HFFc6 (cell line): ENCODE data around the gene CRTC1. TPM values are rescaled to one million over a fixed set of nuclear protein-coding genes. Genes with fewer than 3 reads are reported as not detected.

Source experiments
- DNase-seq: peaks from one replicate; pipeline ENCODE4 v3.0.0-alpha.2; 2018
- H3K27ac Mint-ChIP-seq: 2 replicates; pipeline ENCODE4 v1.8.0; 2020; ENCODE audit warnings: mild to moderate bottlenecking, mixed read lengths
- H3K27me3 Mint-ChIP-seq: 2 replicates; pipeline ENCODE4 v1.8.0; 2021; ENCODE audit warnings: mild to moderate bottlenecking, moderate library complexity, mixed read lengths; ENCODE audit not compliant: insufficient read depth
- H3K36me3 Mint-ChIP-seq: 2 replicates; pipeline ENCODE4 v1.8.0; 2021; ENCODE audit warnings: low read depth, mixed read lengths
- H3K4me1 Mint-ChIP-seq: 2 replicates; pipeline ENCODE4 v1.8.0; 2020; ENCODE audit warnings: low read depth, mixed read lengths
- H3K4me3 Mint-ChIP-seq: 2 replicates; pipeline ENCODE4 v1.8.0; 2020; ENCODE audit warnings: mild to moderate bottlenecking, moderate library complexity, mixed read lengths
- H3K9me3 Mint-ChIP-seq: 2 replicates; pipeline ENCODE4 v1.8.0; 2020; ENCODE audit warnings: mild to moderate bottlenecking, mixed read lengths
- total RNA-seq, 6 experiments: library from RNA; stranded (reverse); fragmentation: NEBNext Ultra II Directional; extraction: Animal tissue kit (Norgen Biotek cat#: 25700); gene quantifications; 2 replicates in 1 of 6; 3 replicates in 5 of 6; pipeline ENCODE4 v1.2.3, GENCODE V29; 2021
- TF ChIP-seq, protein P1 (sequence below): fragments of 200-600 bp; sonication (generic); IDR thresholded peaks from 2 replicates; pipeline ENCODE4 v1.5.0; 2021; ENCODE audit warnings: antibody characterized with exemption, mild to moderate bottlenecking

The CRTC1 gene
- total RNA-seq, 6 experiments from 2014 or later = 11.8 to 14.5 (median 13.4) TPM

DNA sequence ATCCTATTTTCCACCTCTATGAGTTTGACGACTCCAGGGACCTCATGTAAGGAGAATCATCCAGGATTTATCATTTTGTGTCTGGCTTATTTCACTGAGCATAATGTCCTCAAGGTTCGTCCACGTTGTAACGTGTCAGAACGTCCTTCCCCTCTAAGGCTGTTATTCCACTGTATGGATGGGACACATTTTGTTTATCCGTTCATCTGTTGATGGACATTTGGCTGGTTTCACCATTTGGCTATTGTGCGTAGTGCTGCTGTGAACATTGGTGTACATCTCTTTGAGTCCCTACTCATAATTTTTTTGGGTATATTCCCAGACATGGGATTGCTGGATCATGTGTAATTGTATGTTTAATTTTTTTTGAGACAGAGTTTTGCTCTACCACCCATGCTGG is 21.5 kb downstream of the CRTC1 start:
- Mint-ChIP-seq H3K4me3 (no peak overlapping the region), H3K36me3 (no peaks in the 10 kb centered on the region), H3K27me3 (no peaks in the 10 kb centered on the region), H3K4me1 (peaks cover 10% of the 10 kb centered on the region), H3K9me3 (no peaks in the 10 kb centered on the region), H3K27ac (no peak overlapping the region)
- TF ChIP-seq, protein P1, sequence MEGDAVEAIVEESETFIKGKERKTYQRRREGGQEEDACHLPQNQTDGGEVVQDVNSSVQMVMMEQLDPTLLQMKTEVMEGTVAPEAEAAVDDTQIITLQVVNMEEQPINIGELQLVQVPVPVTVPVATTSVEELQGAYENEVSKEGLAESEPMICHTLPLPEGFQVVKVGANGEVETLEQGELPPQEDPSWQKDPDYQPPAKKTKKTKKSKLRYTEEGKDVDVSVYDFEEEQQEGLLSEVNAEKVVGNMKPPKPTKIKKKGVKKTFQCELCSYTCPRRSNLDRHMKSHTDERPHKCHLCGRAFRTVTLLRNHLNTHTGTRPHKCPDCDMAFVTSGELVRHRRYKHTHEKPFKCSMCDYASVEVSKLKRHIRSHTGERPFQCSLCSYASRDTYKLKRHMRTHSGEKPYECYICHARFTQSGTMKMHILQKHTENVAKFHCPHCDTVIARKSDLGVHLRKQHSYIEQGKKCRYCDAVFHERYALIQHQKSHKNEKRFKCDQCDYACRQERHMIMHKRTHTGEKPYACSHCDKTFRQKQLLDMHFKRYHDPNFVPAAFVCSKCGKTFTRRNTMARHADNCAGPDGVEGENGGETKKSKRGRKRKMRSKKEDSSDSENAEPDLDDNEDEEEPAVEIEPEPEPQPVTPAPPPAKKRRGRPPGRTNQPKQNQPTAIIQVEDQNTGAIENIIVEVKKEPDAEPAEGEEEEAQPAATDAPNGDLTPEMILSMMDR = no peak
- DNase-seq = no peak

DNA sequence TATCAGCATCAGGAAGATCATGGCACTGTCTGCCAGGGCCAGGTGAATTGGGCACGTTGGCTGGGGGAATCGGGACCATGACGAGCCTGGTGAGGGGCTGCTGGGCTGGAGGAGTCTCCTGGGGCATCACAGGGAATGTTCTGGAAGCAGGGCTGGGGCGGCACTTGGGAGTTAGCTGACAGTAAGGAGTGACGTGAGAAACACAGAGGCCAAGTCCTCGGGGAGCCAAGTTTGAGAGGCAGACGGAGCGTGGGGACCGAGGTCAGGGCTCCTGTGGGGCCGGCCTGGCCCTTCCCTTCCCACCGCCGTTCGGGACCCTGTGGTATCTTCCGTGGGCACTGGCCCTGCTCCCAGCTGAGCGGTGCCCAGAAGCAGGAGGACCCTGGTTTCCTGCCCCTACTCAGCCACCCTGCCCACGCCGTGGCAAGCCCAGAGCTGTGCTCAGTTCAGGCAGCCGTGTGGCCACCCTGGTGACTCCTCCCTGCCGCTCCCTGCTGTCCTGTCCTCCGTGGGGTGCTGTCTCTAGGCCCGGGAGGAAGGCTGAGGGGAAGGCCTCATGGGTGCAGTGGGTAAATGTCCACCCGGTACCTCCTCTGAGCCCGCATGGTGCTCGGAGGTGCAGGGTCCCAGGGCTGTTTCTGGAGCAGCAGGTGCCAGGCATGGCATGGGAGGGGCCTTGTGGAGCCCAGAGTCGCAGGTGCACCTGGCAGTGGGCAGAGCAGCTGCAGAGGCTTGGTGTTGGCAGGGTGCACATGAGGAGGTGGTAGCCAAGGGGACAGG is 25.2 kb downstream of the CRTC1 start:
- Mint-ChIP-seq H3K4me1 (no peaks in the 10 kb centered on the region), H3K27ac (no peak overlapping the region), H3K27me3 (no peaks in the 10 kb centered on the region), H3K9me3 (no peaks in the 10 kb centered on the region), H3K36me3 (no peaks in the 10 kb centered on the region), H3K4me3 (no peak overlapping the region)
- no peak for DNase-seq
- TF ChIP-seq, protein P1 = no peak

GRCh38 chr19:18709546-18709945 is 26.1 kb downstream of the CRTC1 start:
- Mint-ChIP-seq H3K9me3 (no peaks in the 10 kb centered on the region), H3K36me3 (no peaks in the 10 kb centered on the region), H3K27ac (no peak overlapping the region), H3K4me3 (no peak overlapping the region), H3K27me3 (no peaks in the 10 kb centered on the region; the same call in 1 of the 2 replicates), H3K4me1 (no peaks in the 10 kb centered on the region)
- TF ChIP-seq, protein P1 = no peak
- no peak for DNase-seq

GRCh38 chr19:18710186-18710585 is 26.7 kb downstream of the CRTC1 start:
- H3K36me3 Mint-ChIP-seq = no peaks in the 10 kb centered on the region

DNA sequence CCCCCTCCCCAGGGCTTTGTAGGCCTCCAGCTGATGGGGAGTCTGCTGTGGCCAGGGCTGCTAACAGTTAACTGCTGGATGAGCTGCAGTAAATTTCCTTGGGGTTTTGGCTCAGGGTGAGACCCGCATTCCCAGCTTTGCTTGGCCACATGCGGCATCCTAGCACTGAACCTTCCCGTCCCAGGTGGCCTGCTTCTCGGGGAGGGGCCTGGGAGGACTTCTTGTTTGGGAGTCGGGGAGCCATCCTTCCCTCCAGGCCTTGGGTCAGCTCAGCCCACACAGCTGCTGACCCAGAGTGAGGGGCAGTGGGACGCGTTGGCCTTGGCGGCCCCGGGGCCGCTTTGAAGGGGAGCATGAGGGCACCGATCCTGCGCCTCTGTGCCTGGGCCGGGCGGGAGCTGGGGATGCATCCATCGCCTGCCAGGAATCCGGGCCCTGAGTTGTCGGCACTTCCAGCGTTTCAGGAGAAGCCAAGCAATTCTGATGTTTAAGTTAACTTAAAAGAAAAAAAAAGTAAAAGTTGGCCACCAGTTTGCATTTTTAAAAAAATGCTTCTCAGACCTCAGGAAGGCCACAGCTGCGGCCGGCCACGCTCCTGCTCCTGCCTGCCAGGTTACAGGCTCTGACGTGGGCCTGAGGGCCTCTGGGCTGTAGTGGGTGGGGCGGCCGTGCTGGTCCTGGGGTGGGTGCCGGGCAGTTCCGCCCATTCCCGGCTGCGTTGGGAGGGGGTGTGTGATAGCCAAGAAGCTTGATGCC is 27.7 kb downstream of the CRTC1 start:
- Mint-ChIP-seq H3K27ac (no peak overlapping the region), H3K9me3 (no peaks in the 10 kb centered on the region), H3K36me3 (no peaks in the 10 kb centered on the region), H3K27me3 (no peaks in the 10 kb centered on the region; the same call in 1 of the 2 replicates), H3K4me1 (no peaks in the 10 kb centered on the region), H3K4me3 (no peak overlapping the region)
- no peak for DNase-seq
- TF ChIP-seq, protein P1 = no peak

More at GRCh38 chr19:18710186-18710585, 26.7 kb downstream of the CRTC1 start:
- Mint-ChIP-seq H3K4me3 (no peak overlapping the region), H3K9me3 (no peaks in the 10 kb centered on the region), H3K27me3 (no peaks in the 10 kb centered on the region; the same call in 1 of the 2 replicates), H3K27ac (no peak overlapping the region), H3K4me1 (no peaks in the 10 kb centered on the region)
- TF ChIP-seq, protein P1 = no peak
- DNase-seq = no peak
